ENCODE results near the gene LEFTY1. TPM values are rescaled to one million over a fixed set of nuclear protein-coding genes. Genes with fewer than 3 reads are reported as not detected.

The LEFTY1 gene
- total and polyA plus RNA-seq, 9 of the 15 experiments (the other 6 are each of a cell fraction or from before 2014, with no cell fraction given) = 0.07 to 0.24 (median 0.17) TPM; not detected in 5

- TF ChIP-seq, protein P1, sequence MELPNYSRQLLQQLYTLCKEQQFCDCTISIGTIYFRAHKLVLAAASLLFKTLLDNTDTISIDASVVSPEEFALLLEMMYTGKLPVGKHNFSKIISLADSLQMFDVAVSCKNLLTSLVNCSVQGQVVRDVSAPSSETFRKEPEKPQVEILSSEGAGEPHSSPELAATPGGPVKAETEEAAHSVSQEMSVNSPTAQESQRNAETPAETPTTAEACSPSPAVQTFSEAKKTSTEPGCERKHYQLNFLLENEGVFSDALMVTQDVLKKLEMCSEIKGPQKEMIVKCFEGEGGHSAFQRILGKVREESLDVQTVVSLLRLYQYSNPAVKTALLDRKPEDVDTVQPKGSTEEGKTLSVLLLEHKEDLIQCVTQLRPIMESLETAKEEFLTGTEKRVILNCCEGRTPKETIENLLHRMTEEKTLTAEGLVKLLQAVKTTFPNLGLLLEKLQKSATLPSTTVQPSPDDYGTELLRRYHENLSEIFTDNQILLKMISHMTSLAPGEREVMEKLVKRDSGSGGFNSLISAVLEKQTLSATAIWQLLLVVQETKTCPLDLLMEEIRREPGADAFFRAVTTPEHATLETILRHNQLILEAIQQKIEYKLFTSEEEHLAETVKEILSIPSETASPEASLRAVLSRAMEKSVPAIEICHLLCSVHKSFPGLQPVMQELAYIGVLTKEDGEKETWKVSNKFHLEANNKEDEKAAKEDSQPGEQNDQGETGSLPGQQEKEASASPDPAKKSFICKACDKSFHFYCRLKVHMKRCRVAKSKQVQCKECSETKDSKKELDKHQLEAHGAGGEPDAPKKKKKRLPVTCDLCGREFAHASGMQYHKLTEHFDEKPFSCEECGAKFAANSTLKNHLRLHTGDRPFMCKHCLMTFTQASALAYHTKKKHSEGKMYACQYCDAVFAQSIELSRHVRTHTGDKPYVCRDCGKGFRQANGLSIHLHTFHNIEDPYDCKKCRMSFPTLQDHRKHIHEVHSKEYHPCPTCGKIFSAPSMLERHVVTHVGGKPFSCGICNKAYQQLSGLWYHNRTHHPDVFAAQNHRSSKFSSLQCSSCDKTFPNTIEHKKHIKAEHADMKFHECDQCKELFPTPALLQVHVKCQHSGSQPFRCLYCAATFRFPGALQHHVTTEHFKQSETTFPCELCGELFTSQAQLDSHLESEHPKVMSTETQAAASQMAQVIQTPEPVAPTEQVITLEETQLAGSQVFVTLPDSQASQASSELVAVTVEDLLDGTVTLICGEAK (IDR thresholded peaks at IDR 0.05) = no peak
- TF ChIP-seq, protein P1 (CRISPR knock-in tag; IDR thresholded peaks at IDR 0.05) = no peak
- no peak for TF ChIP-seq ZBTB26 (CRISPR knock-in tag; IDR thresholded peaks at IDR 0.05)
- TF ChIP-seq, protein P2, sequence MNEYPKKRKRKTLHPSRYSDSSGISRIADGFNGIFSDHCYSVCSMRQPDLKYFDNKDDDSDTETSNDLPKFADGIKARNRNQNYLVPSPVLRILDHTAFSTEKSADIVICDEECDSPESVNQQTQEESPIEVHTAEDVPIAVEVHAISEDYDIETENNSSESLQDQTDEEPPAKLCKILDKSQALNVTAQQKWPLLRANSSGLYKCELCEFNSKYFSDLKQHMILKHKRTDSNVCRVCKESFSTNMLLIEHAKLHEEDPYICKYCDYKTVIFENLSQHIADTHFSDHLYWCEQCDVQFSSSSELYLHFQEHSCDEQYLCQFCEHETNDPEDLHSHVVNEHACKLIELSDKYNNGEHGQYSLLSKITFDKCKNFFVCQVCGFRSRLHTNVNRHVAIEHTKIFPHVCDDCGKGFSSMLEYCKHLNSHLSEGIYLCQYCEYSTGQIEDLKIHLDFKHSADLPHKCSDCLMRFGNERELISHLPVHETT (CRISPR knock-in tag; conservative IDR thresholded peaks at IDR 0.05 in 1 of 2, IDR thresholded peaks at IDR 0.05 in 1 of 2) = no peak
- no peak for TF ChIP-seq ZNF24 (IDR thresholded peaks at IDR 0.05)
- no peak for TF ChIP-seq NFRKB (IDR thresholded peaks at IDR 0.05; ENCODE audit: low read depth)
- no peak for TF ChIP-seq MYBL2 (IDR thresholded peaks at IDR 0.05; ENCODE audit: low read depth)
- no peak for TF ChIP-seq MYBL2 (CRISPR knock-in tag; IDR thresholded peaks at IDR 0.05; ENCODE audit: borderline replicate concordance)
- no peak for TF ChIP-seq CREM (IDR thresholded peaks at IDR 0.05; ENCODE audit: low read depth)
- no peak for TF ChIP-seq NCOA6 (IDR thresholded peaks at IDR 0.05)
- no peak for TF ChIP-seq ZNF76 (CRISPR knock-in tag; IDR thresholded peaks at IDR 0.05; ENCODE audit: borderline replicate concordance)
- no peak for TF ChIP-seq FIP1L1 (IDR thresholded peaks at IDR 0.05; ENCODE audit: low read depth, low read length, poor library complexity, severe bottlenecking)
- TF ChIP-seq, protein P3, sequence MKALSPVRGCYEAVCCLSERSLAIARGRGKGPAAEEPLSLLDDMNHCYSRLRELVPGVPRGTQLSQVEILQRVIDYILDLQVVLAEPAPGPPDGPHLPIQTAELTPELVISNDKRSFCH (CRISPR knock-in tag; IDR thresholded peaks at IDR 0.05) = no peak
- TF ChIP-seq, protein P3 (tag; IDR thresholded peaks at IDR 0.05) = no peak
- TF ChIP-seq POLR2H (tag; IDR thresholded peaks at IDR 0.05; ENCODE audit: low read depth) = no peak
- TF ChIP-seq ZNF3 (CRISPR knock-in tag; IDR thresholded peaks at IDR 0.05) = no peak
- no peak for TF ChIP-seq MIER1 (IDR thresholded peaks at IDR 0.05; ENCODE audit: low read depth)
- TF ChIP-seq NELFE (IDR thresholded peaks at IDR 0.05; ENCODE audit: insufficient read depth, insufficient read length) = no peak
- TF ChIP-seq NFATC3 (IDR thresholded peaks at IDR 0.05) = no peak
Observed at GRCh38 chr1:225917536-225917935, 28.6 kb upstream of the LEFTY1 start (continued).

All from K562 (cell line).